Transverse colon (tissue), 4 donors: ENCODE results near the gene SUSD4. TPM values are rescaled to one million over a fixed set of nuclear protein-coding genes. Genes with fewer than 3 reads are reported as not detected.
"Not testable (repeated sequence)": the region's sequence is repeated elsewhere in the genome, so short reads cannot be mapped to it uniquely, and the experiment has no call there.

Experiments used
- DNase-seq: peaks from one replicate; pipeline ENCODE4 v3.0.0-alpha.2; 2019
- H3K27ac ChIP-seq, 4 donors: fragments of 200-600 bp; sonication (generic); 2 replicates each; pipeline ENCODE4 v1.5.1; 2016 to 2018; ENCODE audit warnings: inconsistent platforms in 4 of 4
- H3K27me3 ChIP-seq: fragments of 200-600 bp; sonication (generic); 2 replicates; pipeline ENCODE4 v1.5.1; 2017; ENCODE audit warnings: inconsistent platforms
- H3K36me3 ChIP-seq, 4 donors: fragments of 200-600 bp; sonication (generic); 2 replicates each; pipeline ENCODE4 v1.5.1; 2017 to 2019; ENCODE audit warnings: inconsistent platforms in 4 of 4
- H3K4me1 ChIP-seq, 4 donors: fragments of 200-600 bp; sonication (generic); 2 replicates each; pipeline ENCODE4 v1.5.1; 2017 to 2020; ENCODE audit warnings: inconsistent platforms in 4 of 4
- H3K4me3 ChIP-seq, 4 donors: fragments of 200-600 bp; sonication (generic); 1 replicate in 1 of 4; 2 replicates in 3 of 4; pipeline versions ENCODE4 v1.5.1 to v1.6.1; 2017 to 2019; ENCODE audit warnings: inconsistent platforms in 4 of 4
- H3K9me3 ChIP-seq, 2 donors: fragments of 200-600 bp; sonication (generic); 2 replicates each; pipeline ENCODE4 v1.5.1; 2017 to 2019; ENCODE audit warnings: inconsistent platforms in 2 of 2
- EP300 ChIP-seq: sonication (generic); formaldehyde crosslinking; IDR thresholded peaks from one replicate; pipeline ENCODE4 v1.6.1; 2017; ENCODE audit warnings: antibody characterized with exemption, low read depth
- POLR2A ChIP-seq: fragments of 450-650 bp; IDR thresholded peaks from one replicate; pipeline ENCODE4 v1.6.1; 2016; ENCODE audit warnings: antibody characterized with exemption, mild to moderate bottlenecking, moderate library complexity
- POLR2AphosphoS5 ChIP-seq, 3 donors: sonication (generic); formaldehyde crosslinking; IDR thresholded peaks; one replicate each; pipeline ENCODE4 v1.6.1; 2016; ENCODE audit warnings: antibody characterized with exemption in 3 of 3
- WGBS, 2 donors: methylation state at CpG; one replicate each; pipeline ENCODE4 v1.1.5; 2018; ENCODE audit warnings: low coverage in 1 of 2; 5-methylcytosine and 5-hydroxymethylcytosine counted together
- in situ Hi-C, 4 donors: fragments of 200-750 bp; cut with MboI; loops; one replicate each; pipeline versions ENCODE4 v1.15.0 to v1.15.1; 2017; ENCODE audit warnings: low sequenced_read_pairs in 3 of 4, low pct_ligation_motif_present in 1 of 4, low pct_unique_long_range_greater_than_20kb in 1 of 4
- intact Hi-C: fragments of 100-400 bp; cut with DNase I; formaldehyde crosslinking; loops from one replicate; pipeline ENCODE4 v1.15.1; 2023; ENCODE audit warnings: low total_unique reads
- total RNA-seq, 4 donors: library from RNA; depleted of rRNA; stranded (reverse); fragments of >200 nt; gene quantifications; one replicate each; pipeline ENCODE4 v1.1.0, GENCODE V29; 2016
- TF ChIP-seq, protein P1 (sequence below), 5 experiments: fragments of 200-600 bp in 3 of 5; fragments of 450-650 bp in 2 of 5; sonication (generic) in 3 of 5; IDR thresholded peaks; 1 replicate in 2 of 5; 2 replicates in 3 of 5; pipeline ENCODE4 v1.5.1; 2016 to 2017; ENCODE audit warnings: antibody characterized with exemption in 5 of 5, inconsistent platforms in 3 of 5, mild to moderate bottlenecking in 2 of 5, moderate library complexity in 1 of 5

The SUSD4 gene
- total RNA-seq, 4 donors from 2014 or later = 0.32 to 1.2 TPM; not detected in 2

- no peak overlapping the region for H3K27ac ChIP-seq
- no peaks in the 10 kb centered on the region for H3K9me3 ChIP-seq
- no peaks in the 10 kb centered on the region for H3K36me3 ChIP-seq
- no peaks in the 10 kb centered on the region for H3K27me3 ChIP-seq
- no peak for DNase-seq
- no peaks in the 10 kb centered on the region for H3K4me1 ChIP-seq
- 44 to 79% methylated on average over 3 of the region's 3 CpGs for WGBS, 2 donors
- in situ Hi-C loops = no loop called here
- H3K4me3 ChIP-seq = no peak overlapping the region
- TF ChIP-seq EP300 (no peak), POLR2AphosphoS5 (IDR thresholded peaks at IDR 0.05) (no peak), POLR2A (no peak)
- TF ChIP-seq, protein P1, sequence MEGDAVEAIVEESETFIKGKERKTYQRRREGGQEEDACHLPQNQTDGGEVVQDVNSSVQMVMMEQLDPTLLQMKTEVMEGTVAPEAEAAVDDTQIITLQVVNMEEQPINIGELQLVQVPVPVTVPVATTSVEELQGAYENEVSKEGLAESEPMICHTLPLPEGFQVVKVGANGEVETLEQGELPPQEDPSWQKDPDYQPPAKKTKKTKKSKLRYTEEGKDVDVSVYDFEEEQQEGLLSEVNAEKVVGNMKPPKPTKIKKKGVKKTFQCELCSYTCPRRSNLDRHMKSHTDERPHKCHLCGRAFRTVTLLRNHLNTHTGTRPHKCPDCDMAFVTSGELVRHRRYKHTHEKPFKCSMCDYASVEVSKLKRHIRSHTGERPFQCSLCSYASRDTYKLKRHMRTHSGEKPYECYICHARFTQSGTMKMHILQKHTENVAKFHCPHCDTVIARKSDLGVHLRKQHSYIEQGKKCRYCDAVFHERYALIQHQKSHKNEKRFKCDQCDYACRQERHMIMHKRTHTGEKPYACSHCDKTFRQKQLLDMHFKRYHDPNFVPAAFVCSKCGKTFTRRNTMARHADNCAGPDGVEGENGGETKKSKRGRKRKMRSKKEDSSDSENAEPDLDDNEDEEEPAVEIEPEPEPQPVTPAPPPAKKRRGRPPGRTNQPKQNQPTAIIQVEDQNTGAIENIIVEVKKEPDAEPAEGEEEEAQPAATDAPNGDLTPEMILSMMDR (IDR thresholded peaks at IDR 0.05) = no peak
- intact Hi-C loops = no loop called here
Observed at GRCh38 chr1:223253916-223254315, 110.1 kb downstream of the SUSD4 start.

DNA sequence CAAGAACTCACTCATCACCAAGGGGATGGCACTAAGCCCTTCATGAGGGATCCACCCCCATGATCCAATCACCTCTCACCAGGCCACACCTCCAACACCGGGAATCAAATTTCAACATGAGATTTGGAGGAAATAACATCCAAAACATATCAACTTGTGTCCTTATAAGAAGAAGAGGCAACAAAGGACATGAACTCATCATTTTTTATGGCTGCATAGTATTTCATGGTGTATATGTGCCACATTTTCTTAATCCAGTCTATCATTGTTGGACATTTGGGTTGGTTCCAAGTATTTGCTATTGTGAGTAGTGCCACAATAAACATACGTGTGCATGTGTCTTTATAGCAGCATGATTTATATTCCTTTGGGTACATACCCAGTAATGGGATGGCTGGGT is 112.6 kb downstream of the SUSD4 start:
- DNase-seq, H3K36me3 ChIP-seq, H3K4me1 ChIP-seq, in situ Hi-C loops, H3K27me3 ChIP-seq, H3K4me3 ChIP-seq, H3K27ac ChIP-seq, H3K9me3 ChIP-seq, intact Hi-C loops: not testable (repeated sequence)
- WGBS, 2 donors = 71 to 75% methylated on average over 2 of the region's 2 CpGs

GRCh38 chr1:223250632-223251015 is 113.4 kb downstream of the SUSD4 start:
- intact Hi-C loops = no loop called here
- no peaks in the 10 kb centered on the region for H3K9me3 ChIP-seq
- 78 to 86% methylated on average over 3 to 6 of the region's 6 CpGs for WGBS, 2 donors
- DNase-seq = no peak
- no peaks in the 10 kb centered on the region for H3K36me3 ChIP-seq
- H3K4me3 ChIP-seq = no peak overlapping the region
- in situ Hi-C loops = no loop called here
- no peaks in the 10 kb centered on the region for H3K27me3 ChIP-seq
- TF ChIP-seq POLR2AphosphoS5 (IDR thresholded peaks at IDR 0.05) (no peak), EP300 (no peak)
- TF ChIP-seq, protein P1 (IDR thresholded peaks at IDR 0.05) = no peak
- no peaks in the 10 kb centered on the region for H3K4me1 ChIP-seq
- H3K27ac ChIP-seq = no peak overlapping the region

DNA sequence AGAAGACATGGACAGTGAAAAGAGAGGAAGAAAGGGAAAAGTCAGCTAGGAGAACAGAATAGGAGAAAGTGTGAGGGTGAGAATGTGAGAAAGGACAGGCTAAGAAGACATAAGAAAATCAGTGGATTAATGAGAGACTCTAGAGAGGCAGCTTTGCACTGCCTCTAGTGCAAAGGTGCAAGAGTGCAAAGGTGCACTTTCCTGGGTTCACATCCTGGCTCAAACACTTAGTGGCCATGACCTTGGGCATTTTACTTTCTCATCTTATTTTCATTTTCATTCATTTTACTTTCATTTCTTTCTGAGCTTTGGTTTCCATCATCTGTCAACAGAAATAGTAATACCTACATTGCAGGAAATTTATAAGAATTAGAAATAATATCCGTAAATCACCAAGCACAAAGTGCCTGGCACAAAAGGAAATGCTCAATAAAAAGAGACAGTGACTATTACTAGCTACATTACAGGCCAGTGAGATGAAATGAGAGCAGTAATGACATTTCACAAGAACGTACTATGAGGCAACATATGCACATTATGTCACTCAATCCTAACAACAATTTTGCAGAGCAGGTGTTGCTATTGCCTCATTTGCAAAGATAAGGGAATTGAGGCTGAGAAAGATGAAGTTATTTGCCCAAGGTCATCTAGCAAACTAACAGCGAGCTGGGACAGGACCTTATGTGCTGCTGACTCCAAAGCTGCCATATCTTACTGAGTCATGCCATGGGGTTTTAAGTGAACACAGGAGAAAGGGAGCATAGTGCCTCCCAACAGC is 113.9 kb downstream of the SUSD4 start:
- in situ Hi-C loops (no loop called here), intact Hi-C loops (no loop called here)
- Histone ChIP-seq H3K27ac (no peak overlapping the region), H3K27me3 (no peaks in the 10 kb centered on the region), H3K4me3 (no peak overlapping the region), H3K9me3 (no peaks in the 10 kb centered on the region), H3K36me3 (no peaks in the 10 kb centered on the region), H3K4me1 (no peaks in the 10 kb centered on the region)
- 57 to 63% methylated on average over 3 of the region's 3 CpGs for whole genome bisulfite sequencing, 2 donors
- no peak for DNase-seq
- TF ChIP-seq, protein P1 (IDR thresholded peaks at IDR 0.05) = no peak
- no peak for TF ChIP-seq POLR2AphosphoS5 (IDR thresholded peaks at IDR 0.05)
- TF ChIP-seq EP300 = no peak
- no peak for TF ChIP-seq POLR2A

- H3K9me3 ChIP-seq = no peaks in the 10 kb centered on the region
- in situ Hi-C loops = no loop called here
- H3K4me3 ChIP-seq = no peak overlapping the region
- 60% methylated on average over 6 of the region's 6 CpGs; no CpG with 5 or more reads in 1 of the 2 donors for WGBS, 2 donors
- intact Hi-C loops = no loop called here
- TF ChIP-seq, protein P1 (IDR thresholded peaks at IDR 0.05) = no peak
- no peaks in the 10 kb centered on the region for H3K4me1 ChIP-seq
- DNase-seq = no peak
- no peak overlapping the region for H3K27ac ChIP-seq
- H3K27me3 ChIP-seq = no peaks in the 10 kb centered on the region
- H3K36me3 ChIP-seq = no peaks in the 10 kb centered on the region
Observed at GRCh38 chr1:223248770-223249140, 115.2 kb downstream of the SUSD4 start.
